ENCODE results near the gene ALG2.
"Not testable (repeated sequence)": the region's sequence is repeated elsewhere in the genome, so short reads cannot be mapped to it uniquely, and the experiment has no call there.

Gene ALG2

GRCh38 chr9:99237356-99237755 lies 15.6 kb upstream of the ALG2 start:
- DNase-seq = no peak

- no peak for DNase-seq
Observed at GRCh38 chr9:99235926-99236634, 14.3 kb upstream of the ALG2 start.

GRCh38 chr9:99235069-99235468 lies 13.3 kb upstream of the ALG2 start:
- no peak for DNase-seq

GRCh38 chr9:99234618-99235017 lies 12.9 kb upstream of the ALG2 start:
- DNase-seq = no peak

GRCh38 chr9:99231711-99232110 lies 10.0 kb upstream of the ALG2 start:
- no peak for DNase-seq

GRCh38 chr9:99230206-99230605 lies 8.5 kb upstream of the ALG2 start:
- DNase-seq = no peak

GRCh38 chr9:99226054-99226453 lies 4.3 kb upstream of the ALG2 start:
- no peak for DNase-seq

GRCh38 chr9:99224445-99224844 lies 2.7 kb upstream of the ALG2 start:
- no peak for DNase-seq

- DNase-seq = no peak
Observed at GRCh38 chr9:99222416-99223270, 901 bp upstream of the ALG2 start.

- no peak for DNase-seq
Observed at GRCh38 chr9:99221266-99221620, 499 bp downstream of the ALG2 start.

GRCh38 chr9:99220011-99220410 lies 1.7 kb downstream of the ALG2 start:
- DNase-seq = no peak

GRCh38 chr9:99216073-99216472 lies 5.7 kb downstream of the ALG2 start:
- DNase-seq = no peak

GRCh38 chr9:99213197-99213596 lies 8.5 kb downstream of the ALG2 start:
- DNase-seq = no peak

- DNase-seq = no peak
Observed at GRCh38 chr9:99211746-99212145, 10.0 kb downstream of the ALG2 start.

GRCh38 chr9:99210572-99210971 lies 11.2 kb downstream of the ALG2 start:
- DNase-seq = no peak

- no peak for DNase-seq
Observed at GRCh38 chr9:99201603-99202002, 20.1 kb downstream of the ALG2 start.

- no peak for DNase-seq
Observed at GRCh38 chr9:99199938-99200539, 21.7 kb downstream of the ALG2 start.

GRCh38 chr9:99197987-99198386 lies 23.8 kb downstream of the ALG2 start:
- no peak for DNase-seq

GRCh38 chr9:99197124-99197630 lies 24.6 kb downstream of the ALG2 start:
- no peak for DNase-seq

GRCh38 chr9:99196484-99196883 lies 25.3 kb downstream of the ALG2 start:
- DNase-seq = not testable (repeated sequence)

GRCh38 chr9:99193466-99193821 lies 28.3 kb downstream of the ALG2 start:
- DNase-seq = no peak

GRCh38 chr9:99192786-99193465 lies 28.8 kb downstream of the ALG2 start:
- DNase-seq = no peak

GRCh38 chr9:99190597-99191283 lies 31.0 kb downstream of the ALG2 start:
- no peak for DNase-seq

Measured in activated effector memory CD4-positive, alpha-beta T cell treated with Interleukin-2 at 50 U/mL for 16 hours (primary cell).